GM21737 (cell line): ENCODE data around the gene PIK3R5.
"Not testable (repeated sequence)": the region's sequence is repeated elsewhere in the genome, so short reads cannot be mapped to it uniquely, and the experiment has no call there.

Experiments used
- ATAC-seq: cut with Tn5 transposase; IDR thresholded peaks from one replicate; pipeline ENCODE4 v1.9.1; 2021; ENCODE audit warnings: mild to moderate bottlenecking, moderate library complexity; ENCODE audit not compliant: unreplicated experiment

PIK3R5 gene

GRCh38 chr17:8985054-8985701, 19.7 kb upstream of the PIK3R5 start:
- ATAC-seq: no peak

- ATAC-seq: not testable (repeated sequence)
Observed at GRCh38 chr17:8984225-8984624, 18.7 kb upstream of the PIK3R5 start.

GRCh38 chr17:8981443-8981842, 15.9 kb upstream of the PIK3R5 start:
- ATAC-seq: no peak

GRCh38 chr17:8979715-8980114, 14.2 kb upstream of the PIK3R5 start:
- no peak for ATAC-seq

GRCh38 chr17:8976638-8977037, 11.1 kb upstream of the PIK3R5 start:
- no peak for ATAC-seq

GRCh38 chr17:8975091-8975725, 9.7 kb upstream of the PIK3R5 start:
- no peak for ATAC-seq

- no peak for ATAC-seq
Observed at GRCh38 chr17:8969901-8970300, 4.4 kb upstream of the PIK3R5 start.

GRCh38 chr17:8968503-8968902, 3.0 kb upstream of the PIK3R5 start:
- no peak for ATAC-seq

GRCh38 chr17:8967861-8968260, 2.4 kb upstream of the PIK3R5 start:
- no peak for ATAC-seq

GRCh38 chr17:8966926-8967325, 1.4 kb upstream of the PIK3R5 start:
- ATAC-seq: no peak

- ATAC-seq: no peak
Observed at GRCh38 chr17:8964801-8965393, 610 bp downstream of the PIK3R5 start.

GRCh38 chr17:8963647-8964258, 1.8 kb downstream of the PIK3R5 start:
- no peak for ATAC-seq

- ATAC-seq: no peak
Observed at GRCh38 chr17:8963014-8963413, 2.5 kb downstream of the PIK3R5 start.

- no peak for ATAC-seq
Observed at GRCh38 chr17:8961829-8962228, 3.7 kb downstream of the PIK3R5 start.

GRCh38 chr17:8960325-8961140, 5.0 kb downstream of the PIK3R5 start:
- no peak for ATAC-seq

- no peak for ATAC-seq
Observed at GRCh38 chr17:8959312-8959918, 6.1 kb downstream of the PIK3R5 start.

GRCh38 chr17:8957721-8958120, 7.8 kb downstream of the PIK3R5 start:
- no peak for ATAC-seq

- ATAC-seq: no peak
Observed at GRCh38 chr17:8956465-8956902, 9.0 kb downstream of the PIK3R5 start.

GRCh38 chr17:8955021-8955959, 10.2 kb downstream of the PIK3R5 start:
- ATAC-seq: no peak

- ATAC-seq: peak; percentile 64
Observed at GRCh38 chr17:8954339-8954738, 11.2 kb downstream of the PIK3R5 start.
